ENCODE measurements around the gene SLC16A10.

DNA sequence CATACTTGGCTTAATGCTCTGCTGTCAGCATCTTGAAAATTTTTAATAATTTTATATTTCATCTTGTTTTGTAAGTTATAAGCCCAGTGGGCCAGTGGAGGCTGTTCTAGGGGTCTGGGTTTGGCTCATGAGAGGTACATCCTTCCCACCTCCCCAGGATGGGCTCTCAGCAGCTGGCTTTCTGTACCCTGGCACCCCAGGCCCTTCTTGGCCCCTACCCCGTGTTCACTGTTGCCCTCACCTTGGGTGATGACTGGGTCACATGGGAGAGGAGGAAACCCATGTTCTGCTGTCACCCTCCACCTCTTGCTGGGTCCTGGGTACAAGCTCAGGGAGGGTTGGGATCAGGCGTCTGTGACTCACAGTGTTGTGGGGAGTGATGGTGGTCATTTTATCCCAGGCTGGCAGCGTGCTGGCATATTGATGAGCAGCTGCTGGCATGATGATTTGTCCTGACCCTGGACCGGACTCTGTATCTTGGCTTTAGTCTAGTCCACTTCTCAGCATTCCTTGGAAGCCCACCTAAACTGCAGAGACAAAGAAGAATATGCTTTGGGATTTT, 34.6 kb downstream of the SLC16A10 start:
- TF ChIP-seq EZH2phosphoT487 (IDR thresholded peaks at IDR 0.05; ENCODE audit: low read depth, severe bottlenecking, unreplicated experiment) (no peak), EZH2 (IDR thresholded peaks at IDR 0.05; ENCODE audit: borderline replicate concordance) (no peak)
- TF ChIP-seq, protein P1, sequence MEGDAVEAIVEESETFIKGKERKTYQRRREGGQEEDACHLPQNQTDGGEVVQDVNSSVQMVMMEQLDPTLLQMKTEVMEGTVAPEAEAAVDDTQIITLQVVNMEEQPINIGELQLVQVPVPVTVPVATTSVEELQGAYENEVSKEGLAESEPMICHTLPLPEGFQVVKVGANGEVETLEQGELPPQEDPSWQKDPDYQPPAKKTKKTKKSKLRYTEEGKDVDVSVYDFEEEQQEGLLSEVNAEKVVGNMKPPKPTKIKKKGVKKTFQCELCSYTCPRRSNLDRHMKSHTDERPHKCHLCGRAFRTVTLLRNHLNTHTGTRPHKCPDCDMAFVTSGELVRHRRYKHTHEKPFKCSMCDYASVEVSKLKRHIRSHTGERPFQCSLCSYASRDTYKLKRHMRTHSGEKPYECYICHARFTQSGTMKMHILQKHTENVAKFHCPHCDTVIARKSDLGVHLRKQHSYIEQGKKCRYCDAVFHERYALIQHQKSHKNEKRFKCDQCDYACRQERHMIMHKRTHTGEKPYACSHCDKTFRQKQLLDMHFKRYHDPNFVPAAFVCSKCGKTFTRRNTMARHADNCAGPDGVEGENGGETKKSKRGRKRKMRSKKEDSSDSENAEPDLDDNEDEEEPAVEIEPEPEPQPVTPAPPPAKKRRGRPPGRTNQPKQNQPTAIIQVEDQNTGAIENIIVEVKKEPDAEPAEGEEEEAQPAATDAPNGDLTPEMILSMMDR (IDR thresholded peaks at IDR 0.05; ENCODE audit: poor library complexity), result no peak
